ENCODE results near the gene TXNRD2. TPM values are rescaled to one million over a fixed set of nuclear protein-coding genes. Genes with fewer than 3 reads are reported as not detected.
A peak's percentile ranks its signal among the peaks of the same experiment; 100 is the strongest.
"Not testable (repeated sequence)": the region's sequence is repeated elsewhere in the genome, so short reads cannot be mapped to it uniquely, and the experiment has no call there.

TXNRD2 gene
- total RNA-seq, 2 donors from 2014 or later = 4.6 to 33.0 TPM

GRCh38 chr22:19846620-19847344 lies 94.8 kb downstream of the TXNRD2 start:
- no peak for ATAC-seq
- Mint-ChIP-seq H3K27ac (no peak overlapping the region), H3K36me3 (no peaks in the 10 kb centered on the region), H3K9me3 (no peaks in the 10 kb centered on the region)
- DNase-seq (ENCODE audit: low spot score in 2 of 2) = no peak

DNA sequence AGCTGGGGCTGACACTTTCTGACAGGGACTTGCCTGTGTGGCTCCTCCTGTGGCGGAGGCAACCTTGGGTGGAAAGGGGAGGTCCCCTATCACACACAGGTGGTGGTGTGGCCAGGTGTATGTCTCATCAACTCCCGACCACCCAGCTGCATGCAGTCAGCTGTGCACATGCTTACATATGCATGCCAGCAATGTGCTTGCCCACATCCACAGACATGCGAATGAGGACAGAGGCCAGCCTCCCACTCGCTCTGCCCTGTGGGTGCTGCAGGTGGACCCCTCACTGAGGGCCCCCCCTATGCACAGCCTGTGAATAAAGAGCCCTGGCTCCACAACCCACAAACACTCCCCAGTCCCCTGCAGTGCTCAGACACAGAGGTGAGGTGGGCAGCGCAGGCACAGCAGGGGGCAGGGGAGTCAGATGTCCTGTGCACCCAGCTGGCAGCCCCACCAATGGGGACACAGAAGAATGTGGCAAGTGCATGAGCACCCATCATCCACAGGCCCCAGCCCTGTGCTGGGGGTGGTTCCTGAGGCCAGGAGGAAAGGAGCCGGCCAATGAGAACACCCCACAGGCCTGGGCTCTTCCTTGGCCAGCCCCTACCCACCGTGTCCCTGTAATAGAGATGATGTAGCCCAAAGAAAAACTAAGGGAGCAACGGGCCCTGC lies 96.4 kb downstream of the TXNRD2 start:
- no peaks in the 10 kb centered on the region for H3K9me3 Mint-ChIP-seq
- H3K36me3 Mint-ChIP-seq = no peaks in the 10 kb centered on the region
- DNase-seq (ENCODE audit: low spot score in 2 of 2) (no peak), ATAC-seq (peak; percentile 8 to 23)
- H3K27ac Mint-ChIP-seq = peak overlapping the region; percentile 72 to 82

DNA sequence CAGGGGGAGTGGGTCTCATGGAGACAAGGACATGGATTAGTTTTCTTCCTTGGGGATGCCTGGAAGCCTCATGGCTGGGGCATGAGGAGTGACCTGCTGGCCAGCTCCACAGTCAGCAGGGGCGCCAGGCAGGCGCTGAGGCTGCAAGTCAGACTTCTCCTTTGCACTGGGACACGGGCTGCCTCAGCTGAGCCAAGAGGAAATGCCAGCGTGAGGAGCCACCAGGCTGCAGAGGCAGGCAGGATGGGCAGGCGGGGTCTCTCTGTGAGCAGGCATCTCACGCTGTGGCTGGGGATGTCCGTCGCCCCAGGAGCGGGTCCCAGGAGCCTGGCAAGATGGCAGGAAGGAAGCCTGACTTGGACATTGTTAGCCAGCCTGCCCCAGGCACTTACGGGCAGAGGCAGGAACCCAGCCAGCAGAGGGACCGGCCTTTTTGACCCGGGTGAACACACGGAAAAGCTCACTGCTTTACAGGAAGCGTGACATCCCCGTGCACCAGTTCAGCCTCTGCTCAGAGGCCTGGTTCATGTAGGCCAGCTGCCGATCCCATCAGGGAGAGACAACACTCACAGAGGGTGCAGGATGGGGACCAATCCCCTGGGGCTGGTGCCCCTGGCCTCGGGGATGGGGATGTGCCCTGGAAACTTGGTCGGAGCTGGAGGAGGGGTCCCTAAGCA lies 97.1 kb downstream of the TXNRD2 start:
- peak; percentile 48 to 49 for ATAC-seq
- no peak for DNase-seq (ENCODE audit: low spot score in 2 of 2)
- no peaks in the 10 kb centered on the region for H3K36me3 Mint-ChIP-seq
- H3K27ac Mint-ChIP-seq = peak overlapping the region; percentile 72 to 82
- no peaks in the 10 kb centered on the region for H3K9me3 Mint-ChIP-seq

- DNase-seq (ENCODE audit: low spot score in 2 of 2) (no peak), ATAC-seq (peak in 1 of 2 donors; percentile 24)
- H3K27ac Mint-ChIP-seq = peak overlapping the region; percentile 72 to 82
- H3K9me3 Mint-ChIP-seq = no peaks in the 10 kb centered on the region
- H3K36me3 Mint-ChIP-seq = no peaks in the 10 kb centered on the region
Observed at GRCh38 chr22:19843857-19844376, 97.7 kb downstream of the TXNRD2 start.

DNA sequence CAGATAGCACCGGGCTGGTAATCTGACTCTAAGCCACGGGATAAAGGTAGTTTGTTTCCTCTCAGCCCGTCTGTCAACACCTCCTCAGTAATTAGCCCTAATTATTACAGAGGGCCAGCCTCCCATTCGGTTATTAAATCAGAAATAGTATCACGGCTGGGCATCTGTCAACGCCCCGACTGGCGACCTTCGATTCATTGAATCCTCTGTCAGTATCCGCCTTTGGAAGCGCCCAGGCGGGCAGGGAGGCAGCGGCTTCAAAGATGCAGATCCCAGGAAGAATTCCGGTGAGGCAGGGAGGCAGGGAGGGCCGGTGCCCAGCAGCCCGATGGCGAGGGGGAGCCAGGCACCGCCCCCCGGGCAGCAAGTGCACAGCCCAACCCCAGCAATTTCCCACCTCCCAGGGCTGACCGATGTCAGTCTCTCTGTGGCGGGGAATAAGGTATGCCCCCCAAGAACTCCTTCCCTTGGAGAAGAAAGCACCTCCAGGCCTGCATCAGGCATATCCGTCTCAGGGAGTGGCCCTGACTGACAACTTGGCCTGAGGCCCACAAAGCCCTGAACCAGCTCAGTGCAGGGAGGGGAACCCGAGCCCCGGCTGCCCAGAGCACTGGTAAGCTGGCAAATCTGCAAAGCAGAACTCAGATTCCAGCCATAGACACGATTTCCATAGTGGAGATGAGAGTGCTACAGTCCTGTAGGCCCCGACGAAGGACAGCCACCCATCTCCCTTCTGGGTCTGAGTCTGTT lies 98.3 kb downstream of the TXNRD2 start:
- no peak for ATAC-seq
- no peaks in the 10 kb centered on the region for H3K36me3 Mint-ChIP-seq
- H3K9me3 Mint-ChIP-seq = no peaks in the 10 kb centered on the region
- H3K27ac Mint-ChIP-seq = no peak overlapping the region
- DNase-seq (ENCODE audit: low spot score in 2 of 2) = no peak

GRCh38 chr22:19842393-19843106 lies 99.1 kb downstream of the TXNRD2 start:
- DNase-seq (ENCODE audit: low spot score in 2 of 2) (no peak), ATAC-seq (no peak)
- Mint-ChIP-seq H3K27ac (peak overlapping the region in 1 of 2 donors; percentile 20), H3K9me3 (no peaks in the 10 kb centered on the region), H3K36me3 (no peaks in the 10 kb centered on the region)

DNA sequence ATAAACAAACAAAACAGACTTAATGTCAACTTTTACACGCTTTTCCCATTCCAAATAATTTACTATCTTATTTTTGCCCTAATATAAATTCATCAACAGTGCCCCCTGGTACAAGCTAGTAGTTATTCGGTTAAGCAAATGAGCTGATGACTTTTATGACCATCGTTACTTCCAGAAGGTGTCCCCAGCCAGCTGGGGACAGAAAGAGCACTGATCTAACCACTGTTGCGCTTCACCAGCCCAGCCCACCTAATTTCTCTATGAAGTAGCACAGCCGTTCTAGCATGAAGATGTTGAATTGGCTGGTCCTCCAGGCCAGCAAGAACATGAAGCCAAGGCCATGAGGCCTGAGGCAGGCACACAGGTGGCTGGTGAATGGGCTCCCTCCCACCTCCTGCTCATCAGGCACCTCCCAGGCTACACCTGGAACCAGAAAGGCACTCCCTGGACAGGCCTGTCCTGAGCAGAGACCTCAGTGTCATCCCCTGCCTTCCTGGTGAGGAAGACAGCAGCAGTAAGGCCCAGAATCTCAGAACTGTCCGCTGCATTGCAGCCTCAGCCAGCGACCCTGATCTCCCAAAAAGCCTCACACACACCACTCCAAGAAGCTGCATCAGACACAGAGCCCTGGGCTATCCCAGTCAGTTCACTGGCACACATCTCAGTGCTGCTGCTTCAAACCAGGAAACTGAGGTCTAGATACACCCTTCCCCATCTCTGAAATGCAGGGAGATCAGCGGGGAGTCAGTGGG lies 99.8 kb downstream of the TXNRD2 start:
- Mint-ChIP-seq H3K9me3 (no peaks in the 10 kb centered on the region), H3K27ac (peak overlapping the region; percentile 9 to 20), H3K36me3 (no peaks in the 10 kb centered on the region)
- DNase-seq (ENCODE audit: low spot score in 2 of 2) = no peak
- ATAC-seq = no peak

DNA sequence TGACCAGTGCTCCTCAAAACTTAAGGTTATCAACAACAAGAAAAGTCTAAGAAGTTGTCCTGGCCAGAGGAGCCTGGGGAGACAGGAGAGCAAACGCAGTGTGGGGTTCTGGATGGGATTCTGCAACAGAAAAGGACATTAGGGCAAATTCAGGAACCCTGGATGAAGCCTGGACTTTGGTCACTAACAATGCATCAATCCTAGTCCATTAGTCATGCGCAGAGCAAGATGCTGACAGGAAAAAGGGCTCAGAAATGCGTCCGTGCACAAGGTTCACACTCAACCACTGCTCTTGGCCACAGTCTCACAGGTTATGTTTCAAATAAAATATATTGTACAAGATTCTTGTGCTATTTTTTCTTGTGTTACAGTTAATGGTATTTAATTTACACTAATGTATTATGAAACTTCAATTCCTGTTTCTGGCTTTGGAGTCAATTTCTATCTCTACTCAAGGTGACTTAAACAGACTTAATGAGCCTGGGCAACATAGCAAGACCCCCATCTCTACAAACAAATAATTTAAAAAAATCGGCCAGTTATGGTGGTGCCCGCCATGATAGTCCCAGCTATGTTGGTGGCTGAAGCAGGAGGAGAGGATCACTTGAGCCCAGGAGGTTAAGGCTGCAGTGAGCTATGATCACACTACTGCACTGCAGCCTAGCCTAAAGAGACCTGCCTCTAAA lies 100.5 kb downstream of the TXNRD2 start:
- H3K9me3 Mint-ChIP-seq = no peaks in the 10 kb centered on the region
- H3K27ac Mint-ChIP-seq = peak overlapping the region in 1 of 2 donors; percentile 20

GRCh38 chr22:19840059-19840458 lies 101.6 kb downstream of the TXNRD2 start:
- Mint-ChIP-seq H3K27ac (peak overlapping the region; percentile 29 to 63), H3K9me3 (no peaks in the 10 kb centered on the region), H3K36me3 (no peaks in the 10 kb centered on the region)
- DNase-seq (ENCODE audit: low spot score in 2 of 2) (no peak), ATAC-seq (no peak)

More for the DNA sequence above, 100.5 kb downstream of the TXNRD2 start:
- DNase-seq (ENCODE audit: low spot score in 2 of 2) = no peak
- no peak for ATAC-seq
- H3K36me3 Mint-ChIP-seq = no peaks in the 10 kb centered on the region

DNA sequence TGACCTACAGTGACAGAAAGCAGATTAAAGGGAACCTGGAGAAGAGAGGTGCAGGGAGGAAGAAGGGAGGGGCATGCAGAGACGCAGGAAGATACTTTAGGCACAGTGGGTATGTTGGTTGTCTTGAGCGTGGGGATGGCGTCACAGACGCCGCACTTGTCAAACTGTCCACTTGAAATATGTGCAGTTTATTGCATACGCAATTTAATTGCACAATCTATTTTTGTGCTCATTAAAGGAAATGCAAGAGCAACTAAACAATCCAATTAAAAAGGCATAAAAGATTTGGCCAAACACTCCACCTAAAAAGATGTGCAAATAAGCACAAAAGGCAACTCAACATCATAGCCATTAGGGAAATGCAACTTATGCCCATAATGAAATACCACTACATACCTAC lies 103.7 kb downstream of the TXNRD2 start:
- Mint-ChIP-seq H3K36me3 (no peaks in the 10 kb centered on the region), H3K27ac (no peak overlapping the region), H3K9me3 (no peaks in the 10 kb centered on the region)
- no peak for DNase-seq (ENCODE audit: low spot score in 2 of 2)
- ATAC-seq = no peak

- Mint-ChIP-seq H3K9me3 (no peaks in the 10 kb centered on the region), H3K27ac (no peak overlapping the region), H3K36me3 (no peaks in the 10 kb centered on the region)
- ATAC-seq = no peak
- no peak for DNase-seq (ENCODE audit: low spot score in 2 of 2)
Observed at GRCh38 chr22:19836512-19836911, 105.1 kb downstream of the TXNRD2 start.

GRCh38 chr22:19834599-19834998 lies 107.0 kb downstream of the TXNRD2 start:
- DNase-seq (ENCODE audit: low spot score in 2 of 2) = no peak
- Mint-ChIP-seq H3K9me3 (no peaks in the 10 kb centered on the region), H3K36me3 (no peaks in the 10 kb centered on the region), H3K27ac (no peak overlapping the region)
- ATAC-seq = no peak

DNA sequence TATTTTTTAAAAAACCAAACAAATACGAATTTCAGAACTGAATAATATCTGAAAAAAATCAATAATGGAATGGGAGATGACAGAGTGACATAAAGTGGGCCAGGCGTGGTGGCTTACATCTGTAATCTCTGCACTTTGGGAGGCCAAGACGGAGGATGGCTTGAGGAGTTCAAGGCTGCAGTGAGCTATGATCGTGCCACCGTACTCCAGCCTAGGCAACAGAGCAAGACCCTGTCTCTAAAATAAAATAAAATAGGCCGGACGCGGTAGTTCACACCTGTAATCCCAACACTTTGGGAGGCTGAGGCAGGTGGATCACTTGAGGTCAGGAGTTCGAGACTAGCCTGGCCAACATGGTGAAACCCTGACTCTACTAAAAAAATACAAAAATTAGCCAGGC lies 108.3 kb downstream of the TXNRD2 start:
- H3K9me3 Mint-ChIP-seq; ATAC-seq; H3K27ac Mint-ChIP-seq; H3K36me3 Mint-ChIP-seq; DNase-seq (ENCODE audit: low spot score in 2 of 2): not testable (repeated sequence)

DNA sequence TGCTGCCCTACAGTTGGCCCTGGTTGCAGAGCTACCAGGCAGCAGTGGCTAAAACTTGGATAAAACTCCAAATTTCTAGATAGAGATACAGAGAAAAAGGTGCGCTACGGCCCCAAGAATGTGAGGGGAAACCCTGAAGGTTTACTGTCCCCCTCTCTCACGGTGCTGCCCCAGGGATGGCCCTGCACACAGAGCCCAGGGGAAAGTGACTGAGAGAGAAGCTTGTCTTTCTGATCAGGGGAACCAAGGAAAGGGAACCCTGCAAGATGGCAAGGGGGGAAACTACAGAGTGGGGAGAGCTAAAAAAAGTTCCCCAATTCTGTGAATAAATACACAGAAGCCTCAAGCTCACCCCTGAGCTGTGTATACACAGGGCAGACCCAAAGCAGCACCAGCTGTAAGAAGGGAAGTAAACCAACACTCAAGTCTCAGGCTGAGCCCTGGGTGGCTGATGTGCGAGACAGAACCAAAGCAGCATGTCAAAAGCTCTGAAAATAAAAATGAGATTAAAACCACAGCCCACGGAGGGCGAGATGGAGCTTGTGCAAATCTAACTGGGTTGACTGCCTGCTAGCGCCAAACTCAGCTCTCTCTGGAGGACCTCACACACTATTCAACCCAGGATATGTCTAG lies 109.0 kb downstream of the TXNRD2 start:
- ATAC-seq (no peak), DNase-seq (ENCODE audit: low spot score in 2 of 2) (no peak)
- Mint-ChIP-seq H3K27ac (no peak overlapping the region), H3K9me3 (no peaks in the 10 kb centered on the region), H3K36me3 (no peaks in the 10 kb centered on the region)

- H3K27ac Mint-ChIP-seq; ATAC-seq; H3K36me3 Mint-ChIP-seq; DNase-seq (ENCODE audit: low spot score in 2 of 2); H3K9me3 Mint-ChIP-seq: not testable (repeated sequence)
Observed at GRCh38 chr22:19831979-19832378, 109.6 kb downstream of the TXNRD2 start.
